Fibroblast of villous mesenchyme (primary cell): ENCODE results near the gene GDPD5. TPM values are rescaled to one million over a fixed set of nuclear protein-coding genes. Genes with fewer than 3 reads are reported as not detected.
A peak's percentile ranks its signal among the peaks of the same experiment; 100 is the strongest.

Source experiments
- DNase-seq: peaks from one replicate; pipeline ENCODE4 v3.0.0-alpha.2; 2010; ENCODE audit warnings: low read depth
- H3K4me3 ChIP-seq: 2 replicates; pipeline ENCODE4 v1.5.1; 2011; ENCODE audit warnings: low read depth, mild to moderate bottlenecking, low read length
- CTCF ChIP-seq: IDR thresholded peaks from 2 replicates; pipeline ENCODE4 v1.5.1; 2012; ENCODE audit warnings: low read depth, mild to moderate bottlenecking, low read length; ENCODE audit not compliant: insufficient read depth
- total RNA-seq: library from RNA; depleted of rRNA; stranded (reverse); fragments of >200 nt; gene quantifications from 2 replicates; pipeline ENCODE4 v1.2.3, GENCODE V29; 2012

The GDPD5 gene
- total RNA-seq, 1 donor = 9.5 TPM

GRCh38 chr11:75468534-75469340 lies 57.0 kb downstream of the GDPD5 start:
- peak; percentile 97 for DNase-seq
- no peak overlapping the region for H3K4me3 ChIP-seq
- no peak for TF ChIP-seq CTCF

DNA sequence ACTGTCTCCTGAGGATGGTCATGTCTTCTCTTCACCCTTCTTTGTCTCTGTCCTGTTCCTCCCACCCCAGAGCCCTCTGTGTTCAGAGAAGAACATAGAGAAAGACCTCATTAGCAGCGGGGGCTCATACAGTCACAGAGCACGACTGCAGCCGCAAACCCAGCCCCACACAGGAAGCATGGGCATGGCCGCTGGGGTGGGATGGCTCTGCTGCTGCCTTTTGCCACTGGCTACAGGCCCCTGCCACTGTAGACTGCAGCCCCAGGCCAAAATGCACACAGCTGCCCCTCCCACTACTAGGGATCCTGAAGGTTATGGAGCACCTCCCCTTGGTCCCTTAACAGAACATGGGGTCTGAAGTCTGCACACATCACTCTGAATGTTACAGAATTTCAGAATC lies 57.9 kb downstream of the GDPD5 start:
- no peak for DNase-seq
- no peak for TF ChIP-seq CTCF
- no peak overlapping the region for H3K4me3 ChIP-seq

DNA sequence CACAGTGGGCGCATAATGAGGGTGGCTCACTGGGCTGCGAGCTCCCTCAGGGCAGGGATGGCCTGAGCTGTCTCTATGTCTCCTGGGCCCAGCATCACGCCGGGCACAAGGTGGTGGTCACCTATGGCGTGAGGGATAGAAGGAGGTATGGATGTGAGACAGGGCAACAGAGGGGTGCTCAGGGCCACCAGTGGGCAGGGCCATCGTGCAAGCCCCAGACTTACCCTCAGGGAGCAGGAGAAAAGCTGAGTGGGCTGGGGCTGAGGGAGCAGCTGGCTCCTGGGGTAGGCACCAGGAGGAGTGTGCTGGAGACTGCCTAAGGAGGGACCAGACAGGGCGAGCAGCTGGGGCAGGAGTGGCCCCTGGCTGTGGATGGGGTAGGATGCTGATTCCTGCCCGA lies 58.4 kb downstream of the GDPD5 start:
- H3K4me3 ChIP-seq = no peak overlapping the region
- TF ChIP-seq CTCF = no peak
- DNase-seq = no peak

DNA sequence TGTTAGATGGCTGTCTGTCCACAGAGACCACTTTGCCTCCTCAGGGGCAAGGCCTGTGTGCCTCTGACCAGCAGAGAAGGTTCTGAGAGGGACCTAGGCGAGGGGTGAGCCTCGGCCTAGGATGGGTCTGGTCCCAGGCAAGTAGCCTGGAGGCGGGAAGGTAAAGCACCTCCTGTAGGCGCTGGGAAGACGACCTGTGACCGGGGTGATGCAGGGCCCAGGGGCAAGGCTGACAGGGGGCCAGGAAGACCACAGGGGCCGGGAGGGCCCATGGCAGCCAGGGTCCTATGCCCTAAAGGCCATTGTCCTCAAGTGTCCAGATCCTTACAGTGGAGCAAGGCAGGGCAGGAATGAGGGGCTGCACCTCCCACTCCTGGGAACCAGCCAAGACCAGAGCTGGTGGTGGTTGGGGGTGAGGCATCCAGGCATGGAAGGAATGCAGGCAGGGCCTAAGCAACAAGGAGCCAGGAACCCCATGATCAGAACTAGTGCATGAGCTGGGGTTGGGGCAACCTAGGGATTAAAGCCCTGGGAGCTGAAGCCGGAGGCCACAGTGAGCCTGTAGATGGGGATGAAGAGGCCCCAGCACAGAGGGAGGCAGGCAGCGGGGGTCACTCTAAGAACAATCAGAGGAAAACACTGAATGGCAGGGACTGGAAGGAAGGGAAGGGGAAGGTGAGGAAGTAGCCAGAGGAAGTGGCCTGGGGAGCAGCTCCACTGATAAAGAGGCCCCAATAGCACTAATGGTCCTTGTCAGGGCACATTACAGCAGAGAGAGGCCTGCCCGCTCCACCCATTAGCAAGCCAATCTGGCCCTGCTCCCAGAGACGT lies 59.8 kb downstream of the GDPD5 start:
- H3K4me3 ChIP-seq = no peak overlapping the region
- peak; percentile 38 for DNase-seq
- no peak for TF ChIP-seq CTCF

DNA sequence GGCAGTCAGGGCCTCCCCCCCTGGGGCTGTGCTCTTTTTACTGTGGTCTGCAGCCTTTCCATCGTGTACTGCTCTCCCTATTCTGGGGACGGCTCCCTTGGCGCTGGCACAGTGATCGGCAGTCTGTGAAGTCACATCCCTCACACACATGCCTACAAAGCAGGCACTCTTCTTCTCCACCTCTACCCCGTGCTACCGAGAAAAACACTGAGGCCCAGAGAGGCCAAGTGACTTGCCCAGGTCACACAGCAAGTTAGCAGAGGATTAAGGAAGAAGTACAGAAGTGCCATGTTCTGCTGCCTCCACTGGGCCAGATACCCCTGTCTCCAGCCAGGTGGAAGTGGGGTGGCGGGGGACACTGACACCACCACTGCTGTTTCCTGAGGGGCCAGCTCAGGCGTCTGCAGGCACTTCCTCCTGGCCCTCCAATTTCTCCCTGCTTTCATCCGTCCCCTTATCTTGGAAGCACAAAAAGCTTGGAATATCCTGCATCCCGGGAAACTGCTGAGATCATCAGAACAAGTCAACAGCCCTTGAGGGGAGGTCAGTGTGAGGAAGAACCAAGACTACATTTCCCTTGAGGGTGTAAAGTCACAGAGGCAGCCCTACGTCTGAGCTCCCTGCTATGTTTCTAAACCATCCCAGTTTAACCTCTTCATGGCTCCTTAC lies 62.5 kb downstream of the GDPD5 start:
- DNase-seq = peak; percentile 22
- no peak overlapping the region for H3K4me3 ChIP-seq
- no peak for TF ChIP-seq CTCF

DNA sequence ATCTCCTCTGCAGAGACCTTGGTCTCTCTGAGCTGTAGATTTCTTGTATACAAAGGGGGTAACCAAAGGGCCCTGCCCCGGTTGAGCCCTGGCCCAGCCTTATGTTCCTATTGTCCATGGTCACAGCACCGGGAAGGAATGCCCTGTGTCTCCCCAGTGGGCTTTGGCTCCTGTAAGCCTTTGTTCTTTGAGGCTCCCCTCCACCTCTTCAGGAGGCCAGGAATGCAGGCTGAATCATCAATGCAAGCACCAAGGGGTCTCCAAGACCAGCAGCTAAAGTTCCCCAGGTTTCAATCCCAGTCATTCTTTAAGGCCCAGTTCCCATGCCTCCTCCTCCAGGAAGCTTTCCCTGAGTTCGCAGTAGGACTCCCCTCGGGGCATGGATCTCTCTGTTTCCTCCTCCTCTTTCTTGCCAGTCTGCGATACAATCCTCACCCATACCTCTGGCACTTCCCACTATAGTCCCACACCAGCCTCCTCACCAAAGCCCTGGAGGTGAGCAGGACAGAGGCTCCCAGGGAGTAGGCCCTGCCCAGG lies 63.6 kb downstream of the GDPD5 start:
- no peak overlapping the region for H3K4me3 ChIP-seq
- DNase-seq = no peak
- TF ChIP-seq CTCF = no peak
